ENCODE measurements around the gene DDX47.

- TF ChIP-seq CTCF (conservative IDR thresholded peaks at IDR 0.05) (no peak), EZH2 (IDR thresholded peaks at IDR 0.05; ENCODE audit: low read depth) (no peak)
Measured at GRCh38 chr12:12790956-12791355, 22.2 kb upstream of the DDX47 start.
